B cell (primary cell): ENCODE measurements around the gene AMZ1.
"Not testable (repeated sequence)": the region's sequence is repeated elsewhere in the genome, so short reads cannot be mapped to it uniquely, and the experiment has no call there.

Source experiments
- EZH2 ChIP-seq: IDR thresholded peaks from 2 replicates; pipeline ENCODE4 v1.6.1; 2012; ENCODE audit warnings: borderline replicate concordance, low read depth, mild to moderate bottlenecking, moderate library complexity, low read length; ENCODE audit not compliant: insufficient read depth, poor library complexity, severe bottlenecking
- TF ChIP-seq, protein P1 (sequence below): fragments of 200-600 bp; IDR thresholded peaks from one replicate; pipeline ENCODE4 v1.8.0; 2022; ENCODE audit warnings: antibody characterized with exemption, mild to moderate bottlenecking

- TF ChIP-seq, protein P1, sequence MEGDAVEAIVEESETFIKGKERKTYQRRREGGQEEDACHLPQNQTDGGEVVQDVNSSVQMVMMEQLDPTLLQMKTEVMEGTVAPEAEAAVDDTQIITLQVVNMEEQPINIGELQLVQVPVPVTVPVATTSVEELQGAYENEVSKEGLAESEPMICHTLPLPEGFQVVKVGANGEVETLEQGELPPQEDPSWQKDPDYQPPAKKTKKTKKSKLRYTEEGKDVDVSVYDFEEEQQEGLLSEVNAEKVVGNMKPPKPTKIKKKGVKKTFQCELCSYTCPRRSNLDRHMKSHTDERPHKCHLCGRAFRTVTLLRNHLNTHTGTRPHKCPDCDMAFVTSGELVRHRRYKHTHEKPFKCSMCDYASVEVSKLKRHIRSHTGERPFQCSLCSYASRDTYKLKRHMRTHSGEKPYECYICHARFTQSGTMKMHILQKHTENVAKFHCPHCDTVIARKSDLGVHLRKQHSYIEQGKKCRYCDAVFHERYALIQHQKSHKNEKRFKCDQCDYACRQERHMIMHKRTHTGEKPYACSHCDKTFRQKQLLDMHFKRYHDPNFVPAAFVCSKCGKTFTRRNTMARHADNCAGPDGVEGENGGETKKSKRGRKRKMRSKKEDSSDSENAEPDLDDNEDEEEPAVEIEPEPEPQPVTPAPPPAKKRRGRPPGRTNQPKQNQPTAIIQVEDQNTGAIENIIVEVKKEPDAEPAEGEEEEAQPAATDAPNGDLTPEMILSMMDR = not testable (repeated sequence)
- TF ChIP-seq EZH2 = not testable (repeated sequence)
Observed at GRCh38 chr7:2724036-2724435, 36.0 kb downstream of the AMZ1 start.
